ENCODE data around the gene TTC9B.

GRCh38 chr19:40225440-40226305, 7.5 kb upstream of the TTC9B start:
- TF ChIP-seq CTCF (IDR thresholded peaks at IDR 0.05) (peak in 1 of 6 experiments; percentile 14), POLR2A (IDR thresholded peaks at IDR 0.05) (no peak)

All from esophagus squamous epithelium (tissue), 4 donors.